WTC11 (cell line): ENCODE data around the gene RFTN1. TPM values are rescaled to one million over a fixed set of nuclear protein-coding genes. Genes with fewer than 3 reads are reported as not detected.

Source experiments
- ATAC-seq: fragments of 200-7000 bp; cut with Tn5 transposase; 2 replicates; pipeline ENCODE4 v1.10.0; 2021; ENCODE audit warnings: mild to moderate bottlenecking, moderate library complexity
- CTCF ChIA-PET: fragments of 300-600 bp; sonication (Branson Sonifier 250); formaldehyde crosslinking; loops from one replicate; lab custom pipeline; 2021; ENCODE audit warnings: antibody characterized with exemption; lab: Charles Lee
- POLR2A ChIA-PET: fragments of 350-600 bp; sonication (Branson Sonifier 250); formaldehyde crosslinking; loops from one replicate; lab custom pipeline; 2021; ENCODE audit warnings: antibody characterized with exemption; lab: Charles Lee
- DNase-seq: peaks from one replicate; pipeline ENCODE4 v3.0.0; 2021; ENCODE audit warnings: low spot score
- H3K27ac Mint-ChIP-seq: 2 replicates; pipeline ENCODE4 v1.8.0; 2021; ENCODE audit warnings: mixed read lengths
- H3K27me3 Mint-ChIP-seq: 2 replicates; pipeline ENCODE4 v1.8.0; 2021; ENCODE audit warnings: low read depth, mild to moderate bottlenecking, moderate library complexity, mixed read lengths
- H3K36me3 Mint-ChIP-seq: 2 replicates; pipeline ENCODE4 v1.8.0; 2021; ENCODE audit warnings: mixed read lengths
- H3K4me1 Mint-ChIP-seq: 2 replicates; pipeline ENCODE4 v1.8.0; 2022; ENCODE audit warnings: mixed read lengths
- H3K4me3 Mint-ChIP-seq: 2 replicates; pipeline ENCODE4 v1.8.0; 2021; ENCODE audit warnings: mild to moderate bottlenecking, moderate library complexity, mixed read lengths
- H3K9me3 Mint-ChIP-seq: 2 replicates; pipeline ENCODE4 v1.8.0; 2021; ENCODE audit warnings: mixed read lengths
- AR ChIP-seq: fragments of 250-450 bp; sonication (Bioruptor Pico); IDR thresholded peaks from 2 replicates; pipeline ENCODE4 v1.9.0; 2021; ENCODE audit warnings: mild to moderate bottlenecking
- ATF6 ChIP-seq: sonication (generic); formaldehyde crosslinking; IDR thresholded peaks from 2 replicates; pipeline ENCODE4 v1.8.1; 2023; ENCODE audit warnings: mild to moderate bottlenecking, missing genetic modification reagents
- FOXK1 ChIP-seq: sonication (generic); formaldehyde crosslinking; IDR thresholded peaks from 2 replicates; pipeline ENCODE4 v1.8.0; 2022; ENCODE audit warnings: mild to moderate bottlenecking, moderate library complexity, missing genetic modification reagents
- MYBL2 ChIP-seq: sonication (generic); formaldehyde crosslinking; IDR thresholded peaks from 2 replicates; pipeline ENCODE4 v1.8.1; 2023; ENCODE audit warnings: mild to moderate bottlenecking, moderate library complexity, missing genetic modification reagents
- PRRX2 ChIP-seq: fragments of 250-450 bp; sonication (Bioruptor Pico); IDR thresholded peaks from 2 replicates; pipeline ENCODE4 v1.8.0; 2021; ENCODE audit warnings: mild to moderate bottlenecking
- RORB ChIP-seq: fragments of 250-450 bp; sonication (Bioruptor Pico); IDR thresholded peaks from 2 replicates; pipeline ENCODE4 v1.9.0; 2021; ENCODE audit warnings: mild to moderate bottlenecking
- USF2 ChIP-seq: sonication (generic); formaldehyde crosslinking; IDR thresholded peaks from 2 replicates; pipeline ENCODE4 v1.8.1; 2023; ENCODE audit warnings: mild to moderate bottlenecking, missing genetic modification reagents, moderate library complexity
- ZNF121 ChIP-seq: sonication (generic); formaldehyde crosslinking; IDR thresholded peaks from 2 replicates; pipeline ENCODE4 v1.8.0; 2023; ENCODE audit warnings: missing genetic modification reagents
- ZNF138 ChIP-seq: sonication (generic); formaldehyde crosslinking; conservative IDR thresholded peaks from 2 replicates; pipeline ENCODE4 v1.8.1; 2022; ENCODE audit warnings: mild to moderate bottlenecking, moderate library complexity, missing genetic modification reagents
- total RNA-seq: library from RNA; stranded (reverse); gene quantifications from 3 replicates; pipeline ENCODE4 v1.2.3, GENCODE V29; 2021
- TF ChIP-seq, protein P1 (sequence below): sonication (generic); formaldehyde crosslinking; IDR thresholded peaks from 2 replicates; pipeline ENCODE4 v1.8.0; 2022; ENCODE audit warnings: missing genetic modification reagents
- TF ChIP-seq, protein P2 (sequence below): sonication (generic); formaldehyde crosslinking; IDR thresholded peaks from 2 replicates; pipeline ENCODE4 v1.8.1; 2023; ENCODE audit warnings: mild to moderate bottlenecking, missing genetic modification reagents
- TF ChIP-seq, protein P3 (sequence below): sonication (generic); formaldehyde crosslinking; IDR thresholded peaks from 2 replicates; pipeline ENCODE4 v1.8.0; 2022; ENCODE audit warnings: mild to moderate bottlenecking, missing genetic modification reagents
- TF ChIP-seq, protein P4 (sequence below): sonication (generic); formaldehyde crosslinking; IDR thresholded peaks from 2 replicates; pipeline ENCODE4 v1.8.1; 2023; ENCODE audit warnings: mild to moderate bottlenecking, missing genetic modification reagents, moderate library complexity

The RFTN1 gene
- total RNA-seq, 1 experiment from 2014 or later, result 3.8 TPM

DNA sequence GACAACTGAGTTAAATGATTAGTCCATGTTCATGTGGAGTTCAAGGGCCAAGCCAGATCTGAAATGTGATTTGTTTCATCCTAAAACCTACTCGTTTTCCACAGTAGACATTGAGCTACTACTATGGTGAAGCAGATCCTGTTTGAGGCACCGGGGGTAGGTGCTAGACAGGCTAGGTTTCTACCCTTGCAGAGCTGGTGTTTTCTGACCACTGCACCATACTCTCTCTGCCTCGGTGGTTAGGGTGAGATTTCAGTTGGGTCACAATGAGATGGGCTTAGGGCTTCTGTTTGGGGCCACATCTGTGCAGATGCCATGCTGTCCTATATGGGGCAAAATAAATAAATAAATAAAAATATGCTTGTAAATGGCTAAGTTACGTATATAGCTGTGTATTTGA is 149.2 kb downstream of the RFTN1 start:
- H3K27ac Mint-ChIP-seq, result no peak overlapping the region
- ATAC-seq, result no peak
- TF ChIP-seq, protein P1, sequence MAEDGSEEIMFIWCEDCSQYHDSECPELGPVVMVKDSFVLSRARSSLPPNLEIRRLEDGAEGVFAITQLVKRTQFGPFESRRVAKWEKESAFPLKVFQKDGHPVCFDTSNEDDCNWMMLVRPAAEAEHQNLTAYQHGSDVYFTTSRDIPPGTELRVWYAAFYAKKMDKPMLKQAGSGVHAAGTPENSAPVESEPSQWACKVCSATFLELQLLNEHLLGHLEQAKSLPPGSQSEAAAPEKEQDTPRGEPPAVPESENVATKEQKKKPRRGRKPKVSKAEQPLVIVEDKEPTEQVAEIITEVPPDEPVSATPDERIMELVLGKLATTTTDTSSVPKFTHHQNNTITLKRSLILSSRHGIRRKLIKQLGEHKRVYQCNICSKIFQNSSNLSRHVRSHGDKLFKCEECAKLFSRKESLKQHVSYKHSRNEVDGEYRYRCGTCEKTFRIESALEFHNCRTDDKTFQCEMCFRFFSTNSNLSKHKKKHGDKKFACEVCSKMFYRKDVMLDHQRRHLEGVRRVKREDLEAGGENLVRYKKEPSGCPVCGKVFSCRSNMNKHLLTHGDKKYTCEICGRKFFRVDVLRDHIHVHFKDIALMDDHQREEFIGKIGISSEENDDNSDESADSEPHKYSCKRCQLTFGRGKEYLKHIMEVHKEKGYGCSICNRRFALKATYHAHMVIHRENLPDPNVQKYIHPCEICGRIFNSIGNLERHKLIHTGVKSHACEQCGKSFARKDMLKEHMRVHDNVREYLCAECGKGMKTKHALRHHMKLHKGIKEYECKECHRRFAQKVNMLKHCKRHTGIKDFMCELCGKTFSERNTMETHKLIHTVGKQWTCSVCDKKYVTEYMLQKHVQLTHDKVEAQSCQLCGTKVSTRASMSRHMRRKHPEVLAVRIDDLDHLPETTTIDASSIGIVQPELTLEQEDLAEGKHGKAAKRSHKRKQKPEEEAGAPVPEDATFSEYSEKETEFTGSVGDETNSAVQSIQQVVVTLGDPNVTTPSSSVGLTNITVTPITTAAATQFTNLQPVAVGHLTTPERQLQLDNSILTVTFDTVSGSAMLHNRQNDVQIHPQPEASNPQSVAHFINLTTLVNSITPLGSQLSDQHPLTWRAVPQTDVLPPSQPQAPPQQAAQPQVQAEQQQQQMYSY (CRISPR knock-in tag), result no peak

DNA sequence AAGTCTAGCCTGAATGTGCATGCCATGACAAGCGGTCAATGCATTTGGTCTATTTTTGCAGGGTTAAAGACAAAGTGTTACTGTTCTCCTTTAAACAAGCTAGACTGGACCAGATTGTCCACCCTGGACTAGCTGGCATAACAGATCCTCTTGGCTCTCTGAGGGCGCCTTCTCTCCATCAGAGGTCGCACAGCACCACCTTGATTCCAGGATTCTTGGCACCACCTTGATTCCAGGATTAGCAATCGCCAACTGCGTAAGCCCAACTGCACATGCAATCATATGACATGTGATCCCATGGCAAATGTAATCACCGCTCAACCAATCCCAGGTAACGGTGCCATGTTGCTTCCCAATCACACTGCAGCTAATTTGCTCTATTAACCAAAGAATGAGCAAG is 149.9 kb downstream of the RFTN1 start:
- CTCF ChIA-PET, result interaction anchor here (0.7 to 1.2 kb wide), 2 partner anchors 11 to 153 kb away, joined by 3 to 4 read pairs; no protein-coding TSS in a partner anchor

More for the DNA sequence above, 149.2 kb downstream of the RFTN1 start:
- no peak for DNase-seq
- Mint-ChIP-seq H3K36me3 (no peaks in the 10 kb centered on the region), H3K4me3 (no peak overlapping the region), H3K9me3 (no peaks in the 10 kb centered on the region), H3K4me1 (peaks cover 7% of the 10 kb centered on the region), H3K27me3 (no peaks in the 10 kb centered on the region)
- ChIA-PET POLR2A (no interaction called here), CTCF (interaction anchor here (0.9 to 1.2 kb wide), 2 partner anchors 11 to 63 kb away, joined by 4 read pairs; no protein-coding TSS in a partner anchor)

More for the DNA sequence above, 149.9 kb downstream of the RFTN1 start:
- Mint-ChIP-seq H3K27ac (no peak overlapping the region), H3K4me1 (peaks cover 6% of the 10 kb centered on the region), H3K27me3 (no peaks in the 10 kb centered on the region), H3K9me3 (no peaks in the 10 kb centered on the region), H3K36me3 (no peaks in the 10 kb centered on the region), H3K4me3 (no peak overlapping the region)
- DNase-seq (no peak), ATAC-seq (no peak)
- POLR2A ChIA-PET, result no interaction called here
- TF ChIP-seq USF2, result no peak
- no peak for TF ChIP-seq ZNF121 (CRISPR knock-in tag)
- TF ChIP-seq, protein P2, sequence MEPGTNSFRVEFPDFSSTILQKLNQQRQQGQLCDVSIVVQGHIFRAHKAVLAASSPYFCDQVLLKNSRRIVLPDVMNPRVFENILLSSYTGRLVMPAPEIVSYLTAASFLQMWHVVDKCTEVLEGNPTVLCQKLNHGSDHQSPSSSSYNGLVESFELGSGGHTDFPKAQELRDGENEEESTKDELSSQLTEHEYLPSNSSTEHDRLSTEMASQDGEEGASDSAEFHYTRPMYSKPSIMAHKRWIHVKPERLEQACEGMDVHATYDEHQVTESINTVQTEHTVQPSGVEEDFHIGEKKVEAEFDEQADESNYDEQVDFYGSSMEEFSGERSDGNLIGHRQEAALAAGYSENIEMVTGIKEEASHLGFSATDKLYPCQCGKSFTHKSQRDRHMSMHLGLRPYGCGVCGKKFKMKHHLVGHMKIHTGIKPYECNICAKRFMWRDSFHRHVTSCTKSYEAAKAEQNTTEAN (CRISPR knock-in tag), result no peak
- no peak for TF ChIP-seq RORB (CRISPR knock-in tag)
- TF ChIP-seq PRRX2, result no peak
- no peak for TF ChIP-seq ZNF138 (CRISPR knock-in tag)
- no peak for TF ChIP-seq FOXK1 (CRISPR knock-in tag)
- no peak for TF ChIP-seq AR (CRISPR knock-in tag)
- TF ChIP-seq MYBL2 (CRISPR knock-in tag), result no peak
- TF ChIP-seq, protein P3, sequence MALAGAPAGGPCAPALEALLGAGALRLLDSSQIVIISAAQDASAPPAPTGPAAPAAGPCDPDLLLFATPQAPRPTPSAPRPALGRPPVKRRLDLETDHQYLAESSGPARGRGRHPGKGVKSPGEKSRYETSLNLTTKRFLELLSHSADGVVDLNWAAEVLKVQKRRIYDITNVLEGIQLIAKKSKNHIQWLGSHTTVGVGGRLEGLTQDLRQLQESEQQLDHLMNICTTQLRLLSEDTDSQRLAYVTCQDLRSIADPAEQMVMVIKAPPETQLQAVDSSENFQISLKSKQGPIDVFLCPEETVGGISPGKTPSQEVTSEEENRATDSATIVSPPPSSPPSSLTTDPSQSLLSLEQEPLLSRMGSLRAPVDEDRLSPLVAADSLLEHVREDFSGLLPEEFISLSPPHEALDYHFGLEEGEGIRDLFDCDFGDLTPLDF (CRISPR knock-in tag), result no peak
- no peak for TF ChIP-seq ATF6 (CRISPR knock-in tag)
- TF ChIP-seq, protein P4, sequence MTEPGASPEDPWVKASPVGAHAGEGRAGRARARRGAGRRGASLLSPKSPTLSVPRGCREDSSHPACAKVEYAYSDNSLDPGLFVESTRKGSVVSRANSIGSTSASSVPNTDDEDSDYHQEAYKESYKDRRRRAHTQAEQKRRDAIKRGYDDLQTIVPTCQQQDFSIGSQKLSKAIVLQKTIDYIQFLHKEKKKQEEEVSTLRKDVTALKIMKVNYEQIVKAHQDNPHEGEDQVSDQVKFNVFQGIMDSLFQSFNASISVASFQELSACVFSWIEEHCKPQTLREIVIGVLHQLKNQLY (CRISPR knock-in tag), result no peak
